ENCODE results near the gene CFLAR.
"Not testable (repeated sequence)": the region's sequence is repeated elsewhere in the genome, so short reads cannot be mapped to it uniquely, and the experiment has no call there.

CFLAR gene

DNA sequence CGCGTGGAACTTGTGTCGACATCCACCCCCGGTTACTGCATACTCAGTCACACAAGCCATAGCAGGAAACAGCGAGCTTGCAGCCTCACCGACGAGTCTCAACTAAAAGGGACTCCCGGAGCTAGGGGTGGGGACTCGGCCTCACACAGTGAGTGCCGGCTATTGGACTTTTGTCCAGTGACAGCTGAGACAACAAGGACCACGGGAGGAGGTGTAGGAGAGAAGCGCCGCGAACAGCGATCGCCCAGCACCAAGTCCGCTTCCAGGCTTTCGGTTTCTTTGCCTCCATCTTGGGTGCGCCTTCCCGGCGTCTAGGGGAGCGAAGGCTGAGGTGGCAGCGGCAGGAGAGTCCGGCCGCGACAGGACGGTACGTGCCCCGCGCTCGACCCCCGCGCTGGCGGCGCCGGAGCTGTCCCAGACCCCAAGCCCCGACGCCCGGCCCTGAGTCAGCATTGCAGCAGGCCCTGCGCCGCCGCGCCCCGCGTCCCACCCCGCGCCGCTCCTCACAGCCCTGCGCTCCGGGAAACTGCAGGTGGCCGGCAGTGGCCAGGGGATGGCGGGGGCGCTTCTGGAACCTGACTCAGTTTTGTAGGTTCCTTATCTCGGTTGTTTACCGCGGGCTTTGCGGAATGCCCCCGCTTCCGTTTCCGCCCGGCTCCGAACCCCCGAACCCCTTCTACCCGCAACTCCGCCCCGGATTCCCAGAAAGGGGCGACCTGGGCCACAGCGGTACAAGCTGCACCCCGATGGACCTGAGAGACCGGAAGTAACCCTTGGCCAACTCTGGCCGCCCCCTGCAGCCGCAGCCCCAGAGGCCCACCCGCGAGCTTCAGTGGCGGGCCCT lies at the start of gene CFLAR:
Gene CFLAR (plus strand): TSS at position 50 of the 844 bp plus-strand sequence. CDS start 13,702 bp downstream, outside the sequence.
- DNase-seq (ENCODE audit: low spot score), result peak; percentile 64

- DNase-seq (ENCODE audit: low spot score), result no peak
These were observed 45.0 kb upstream of the CFLAR start for GRCh38 chr2:201070948-201071478.

GRCh38 chr2:201071479-201072200 lies 44.3 kb upstream of the CFLAR start, which contains the start of the genes HYCC2 and NDUFB3:
HYCC2 (minus strand) TSS chr2:201071671; CDS start chr2:201024009, 47,662 bp downstream.
NDUFB3 (plus strand) TSS chr2:201072001; CDS start chr2:201078883, 6,882 bp downstream.
- DNase-seq (ENCODE audit: low spot score), result peak; percentile 98

DNA sequence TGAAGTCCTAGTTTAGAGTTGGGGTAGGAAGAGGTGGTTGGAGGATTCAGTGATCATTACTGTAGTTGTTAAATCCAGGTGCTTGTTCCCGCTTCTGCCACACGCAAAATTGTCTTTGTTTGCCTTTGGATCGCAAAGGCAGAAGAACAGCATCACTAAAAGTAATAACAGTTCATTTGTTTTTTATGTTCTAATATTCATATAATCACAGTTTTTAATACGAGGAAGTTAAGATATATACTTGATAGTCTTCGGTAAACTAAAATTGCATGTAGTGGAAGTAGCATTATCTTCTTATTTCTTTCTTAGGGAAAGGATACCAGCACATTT lies 43.8 kb upstream of the CFLAR start:
- no peak for DNase-seq (ENCODE audit: low spot score)

GRCh38 chr2:201073071-201073470 lies 42.9 kb upstream of the CFLAR start:
- no peak for DNase-seq (ENCODE audit: low spot score)

DNA sequence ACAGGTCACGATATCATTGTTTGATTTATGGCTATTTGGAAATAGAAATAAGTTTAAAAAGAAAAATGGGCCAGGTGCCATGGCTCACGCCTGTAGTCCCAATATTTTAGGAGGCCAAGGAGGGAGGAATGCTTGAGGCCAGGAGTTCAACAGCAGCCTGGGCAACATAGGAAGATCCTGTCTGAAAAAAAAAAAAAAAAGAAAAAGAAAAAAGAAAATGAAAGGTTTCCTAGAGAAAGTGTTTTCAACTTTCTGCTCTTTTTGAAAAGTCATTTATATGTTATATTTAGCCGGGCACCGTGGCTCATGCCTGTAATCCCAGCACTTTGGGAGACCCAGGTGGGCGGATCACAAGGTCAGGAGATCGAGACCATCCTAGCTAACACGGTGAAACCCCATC lies 41.0 kb upstream of the CFLAR start:
- no peak for DNase-seq (ENCODE audit: low spot score)

GRCh38 chr2:201084863-201085262 lies 31.1 kb upstream of the CFLAR start:
- no peak for DNase-seq (ENCODE audit: low spot score)

GRCh38 chr2:201090574-201090973 lies 25.4 kb upstream of the CFLAR start:
- no peak for DNase-seq (ENCODE audit: low spot score)

- DNase-seq (ENCODE audit: low spot score), result no peak
These were observed 22.4 kb upstream of the CFLAR start for GRCh38 chr2:201093573-201093972.

DNA sequence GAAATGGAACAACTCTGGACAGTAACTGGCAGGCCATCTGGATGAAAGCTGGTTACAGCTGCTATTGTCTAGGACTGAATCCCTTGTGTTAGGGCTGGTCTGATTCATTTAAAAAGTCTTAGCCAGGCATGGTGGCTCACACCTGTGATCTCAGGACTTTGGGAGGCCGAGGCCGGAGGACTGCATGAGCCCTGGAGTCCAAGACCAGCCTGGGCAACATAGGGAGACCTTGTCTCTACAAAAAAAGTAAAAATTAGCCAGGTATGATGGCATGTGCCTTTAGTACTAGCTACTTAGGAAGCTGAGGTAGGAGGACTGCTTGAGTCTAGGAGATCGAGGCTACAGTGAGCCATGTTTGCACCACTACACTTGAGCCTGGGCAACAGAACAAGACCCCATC lies 15.5 kb upstream of the CFLAR start:
- DNase-seq (ENCODE audit: low spot score), result no peak

DNA sequence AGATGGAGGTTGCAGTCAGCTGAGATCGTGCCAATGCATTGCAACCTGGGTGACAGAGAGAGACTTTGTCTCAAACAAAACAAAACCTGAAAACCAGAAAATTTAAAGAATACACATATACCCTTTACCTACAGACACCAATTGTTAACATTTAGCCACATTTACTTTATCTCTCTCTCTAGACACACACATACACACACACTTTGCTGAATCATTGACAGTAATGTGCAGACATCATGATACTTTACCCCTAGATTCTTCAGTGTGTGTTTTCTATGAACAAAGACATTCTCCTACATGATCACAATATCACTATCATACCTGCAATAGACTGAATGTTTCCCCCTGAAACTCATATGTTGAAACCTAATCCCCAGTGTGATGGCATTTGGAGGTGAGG lies 10.2 kb upstream of the CFLAR start:
- DNase-seq (ENCODE audit: low spot score), result no peak

GRCh38 chr2:201107624-201108023 lies 8.3 kb upstream of the CFLAR start:
- DNase-seq (ENCODE audit: low spot score), result no peak

- no peak for DNase-seq (ENCODE audit: low spot score)
These were observed 7.6 kb upstream of the CFLAR start for GRCh38 chr2:201108341-201108740.

GRCh38 chr2:201109186-201109585 lies 6.8 kb upstream of the CFLAR start:
- no peak for DNase-seq (ENCODE audit: low spot score)

DNA sequence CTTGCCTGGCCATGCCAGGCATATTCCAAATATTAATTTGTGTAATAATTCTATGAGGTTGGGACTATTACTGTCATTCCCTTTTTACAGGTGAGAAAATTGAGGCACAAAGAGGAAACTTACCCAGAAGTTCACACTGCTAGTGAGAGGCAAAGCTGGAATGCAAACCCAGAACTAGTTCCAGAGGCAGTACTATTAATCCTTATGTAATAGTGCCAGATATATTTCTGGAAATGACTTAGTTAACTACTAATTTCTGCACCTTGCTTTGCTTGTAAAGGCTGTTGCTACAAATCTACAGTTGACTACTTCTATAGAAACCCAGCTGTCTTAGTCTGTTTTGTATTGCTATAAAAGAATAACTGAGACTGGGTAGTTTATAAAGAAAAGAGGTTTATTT lies 5.3 kb upstream of the CFLAR start:
- no peak for DNase-seq (ENCODE audit: low spot score)

DNA sequence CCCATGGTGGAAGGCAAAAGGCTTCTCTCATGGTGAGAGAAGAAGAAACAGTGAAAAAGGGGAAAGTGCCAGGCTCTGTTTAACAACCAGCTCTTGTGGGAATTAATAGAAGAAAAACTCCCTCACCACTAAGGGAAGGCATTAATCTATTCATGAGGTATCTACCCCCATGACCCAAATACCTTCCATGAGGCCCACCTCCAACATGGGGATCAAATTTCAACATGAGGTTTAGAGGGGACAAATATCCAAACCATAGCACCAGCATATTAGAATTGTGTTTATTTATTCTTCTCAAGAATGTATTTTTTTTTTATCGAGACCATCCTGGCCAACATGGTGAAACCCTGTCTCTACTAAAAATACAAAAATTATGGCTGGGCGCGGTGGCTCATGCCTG lies 4.9 kb upstream of the CFLAR start:
- DNase-seq (ENCODE audit: low spot score), result no peak

DNA sequence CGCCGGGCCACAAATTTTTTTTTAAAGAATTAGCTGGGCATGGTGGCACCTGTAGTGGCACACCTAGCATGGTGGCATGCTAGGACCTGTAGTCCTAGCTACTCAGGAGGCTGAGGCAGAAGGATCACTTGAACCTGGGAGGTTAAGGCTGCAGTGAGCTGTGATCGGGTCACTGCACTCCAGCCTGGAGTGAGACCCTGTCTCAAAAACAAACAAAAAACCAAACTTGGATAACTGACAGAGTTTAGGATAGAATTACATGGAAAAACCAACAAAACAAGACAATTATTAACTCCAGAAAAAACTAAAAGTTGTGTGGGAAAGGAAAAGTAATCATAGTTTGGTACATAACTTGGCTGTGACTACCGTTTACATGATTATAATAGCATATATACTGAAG lies 1.6 kb upstream of the CFLAR start:
- DNase-seq (ENCODE audit: low spot score), result no peak

GRCh38 chr2:201114846-201115245 lies 1.1 kb upstream of the CFLAR start:
- no peak for DNase-seq (ENCODE audit: low spot score)

- DNase-seq (ENCODE audit: low spot score), result peak; percentile 73
These were observed 1.2 kb downstream of the CFLAR start for GRCh38 chr2:201116959-201117734.

DNA sequence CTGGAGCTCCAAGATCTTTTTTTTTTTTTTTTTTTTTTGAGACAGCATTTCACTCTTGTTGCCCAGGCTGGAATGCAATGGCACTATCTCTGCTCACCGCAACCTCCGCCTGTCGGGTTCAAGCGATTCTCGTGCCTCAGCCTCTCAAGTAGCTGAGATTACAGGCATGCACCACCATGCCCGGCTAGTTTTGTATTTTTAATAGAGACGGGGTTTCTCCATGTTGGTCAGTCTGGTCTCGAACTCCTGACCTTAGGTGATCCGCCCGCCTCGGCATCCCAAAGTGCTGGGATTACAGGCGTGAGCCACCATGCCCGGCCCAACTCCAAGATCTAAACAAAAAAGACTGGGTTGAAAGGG lies 1.8 kb downstream of the CFLAR start:
- DNase-seq (ENCODE audit: low spot score), result not testable (repeated sequence)

DNA sequence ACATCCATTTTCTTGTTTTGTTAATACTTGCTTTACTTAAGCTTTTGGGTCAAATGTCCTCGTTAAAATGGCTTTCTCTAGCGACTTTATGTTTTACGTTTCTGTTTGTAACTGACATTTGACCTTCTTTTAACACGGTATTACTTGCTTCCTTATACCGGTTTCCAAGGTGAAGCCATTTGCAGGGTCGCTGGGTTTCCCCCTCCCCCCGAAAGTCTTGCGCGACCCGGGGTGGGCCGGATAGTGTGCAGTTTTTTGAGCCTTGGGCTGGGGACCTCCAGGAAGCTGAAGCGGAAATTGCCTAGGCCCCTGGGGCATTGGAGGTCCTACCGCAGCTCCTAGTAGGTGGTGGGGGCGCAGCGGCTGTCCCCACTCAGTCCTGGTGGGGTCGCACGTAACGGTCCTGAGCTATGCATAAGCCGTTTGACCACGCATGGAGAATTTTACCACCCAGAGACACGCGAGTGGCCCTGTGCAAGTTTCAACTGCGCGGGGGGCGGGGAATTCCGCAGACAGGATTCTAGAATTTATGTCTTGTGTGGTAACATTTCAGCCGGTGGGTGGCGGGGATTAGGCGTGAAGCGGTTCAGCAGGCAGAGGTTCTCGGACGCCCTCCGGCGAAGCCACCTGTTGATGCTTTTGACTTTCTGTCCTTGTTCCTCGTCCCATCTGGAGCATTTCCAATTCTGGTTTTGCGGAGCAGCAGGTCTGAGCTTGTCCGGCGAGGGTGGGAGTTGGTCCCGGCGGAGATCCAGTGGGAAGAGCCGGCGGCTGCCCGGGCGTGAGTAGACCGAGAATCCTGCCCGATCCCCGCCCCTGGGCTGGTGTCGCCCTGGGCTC lies 2.4 kb downstream of the CFLAR start:
- DNase-seq (ENCODE audit: low spot score), result peak; percentile 70
